GM18907 (cell line): ENCODE data around the gene GLCCI1.

ENCODE experiments used
- ATAC-seq: cut with Tn5 transposase; IDR thresholded peaks from one replicate; pipeline ENCODE4 v1.9.1; 2021; ENCODE audit warnings: mild to moderate bottlenecking, moderate library complexity; ENCODE audit not compliant: unreplicated experiment

Gene GLCCI1

DNA sequence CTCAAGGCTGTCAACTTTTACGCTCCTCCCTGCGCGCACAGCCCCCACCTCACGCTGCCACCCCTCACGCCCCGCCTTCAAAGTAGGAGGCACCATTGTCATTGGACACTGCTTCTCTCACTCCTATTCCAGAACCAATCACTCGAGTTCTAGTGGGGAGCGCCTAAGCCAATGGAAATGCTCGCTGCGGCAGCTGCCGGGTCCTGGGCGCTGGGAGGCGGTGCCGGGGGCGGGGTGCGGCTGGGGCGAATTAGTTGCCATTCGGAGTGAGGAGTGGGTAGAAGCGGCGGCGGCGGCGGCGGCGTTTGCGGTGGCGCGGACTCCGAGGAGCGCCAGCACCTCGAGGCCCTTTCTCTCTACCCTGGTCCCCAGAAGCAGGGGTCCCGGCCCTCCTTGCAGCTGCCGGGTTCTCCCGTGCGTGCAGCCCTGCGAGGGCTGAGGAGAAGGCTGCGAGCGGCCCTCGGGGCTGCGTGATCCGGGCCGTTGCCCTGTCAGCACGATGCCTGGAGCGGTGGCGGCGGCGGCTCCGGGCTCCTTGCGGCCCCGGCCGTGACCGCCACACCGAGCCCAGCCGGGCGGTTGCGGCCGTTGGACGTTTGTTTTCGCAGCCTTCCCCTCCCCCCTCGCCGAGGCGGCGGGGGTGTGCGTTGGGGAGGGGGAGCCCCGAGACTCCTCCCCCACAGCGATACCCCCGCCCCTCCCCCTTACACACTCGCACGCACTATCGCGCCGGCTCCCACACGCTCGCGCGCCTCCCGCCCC, at the start of gene GLCCI1:
GLCCI1 (plus strand) TSS at position 253 of the 762 bp plus-strand sequence. CDS start 555 bp downstream, outside the sequence.
- ATAC-seq: peak; percentile 86

DNA sequence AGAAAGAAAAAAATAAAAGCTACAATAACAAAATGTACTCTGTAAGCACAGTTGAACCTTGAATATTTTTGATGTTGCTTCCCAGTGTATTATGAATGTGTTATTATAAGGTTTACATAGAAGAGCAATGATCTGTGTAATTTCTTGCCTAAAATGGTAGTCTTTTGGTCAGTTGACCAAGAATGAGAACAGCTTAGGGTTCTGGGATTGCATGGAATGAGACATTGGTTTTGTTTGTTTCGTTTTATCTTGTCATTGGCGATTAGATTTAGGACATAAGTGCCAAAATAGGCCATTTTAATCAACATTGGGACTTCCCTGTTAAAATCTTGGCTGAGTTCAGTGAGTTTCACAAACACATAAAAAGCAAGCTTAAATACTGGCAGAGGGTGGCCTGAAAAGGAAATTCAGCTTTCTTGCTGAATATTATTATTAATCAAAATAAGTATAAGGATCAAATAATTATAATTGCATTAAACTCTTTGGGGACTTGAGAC, 49.1 kb upstream of the GLCCI1 start:
- ATAC-seq: peak; percentile 29

DNA sequence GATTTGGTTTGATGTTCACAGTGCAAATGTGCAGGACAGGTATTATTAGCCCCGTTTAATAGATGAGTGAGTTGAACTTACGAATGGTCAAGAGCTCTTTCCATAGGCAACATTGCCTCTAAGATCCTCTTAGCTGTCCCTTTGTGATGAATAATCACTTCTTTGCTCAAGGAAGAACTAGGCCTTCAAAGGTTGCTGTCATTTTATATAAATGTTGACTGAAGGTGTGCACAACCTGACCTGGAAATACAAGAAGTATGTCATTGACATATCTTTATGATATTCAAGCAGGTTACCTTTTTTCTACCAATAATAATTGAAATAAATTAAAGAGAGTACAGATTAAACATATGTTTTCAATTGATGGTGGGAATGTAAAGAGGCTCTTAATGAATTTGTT, 48.5 kb upstream of the GLCCI1 start:
- ATAC-seq: peak; percentile 2

DNA sequence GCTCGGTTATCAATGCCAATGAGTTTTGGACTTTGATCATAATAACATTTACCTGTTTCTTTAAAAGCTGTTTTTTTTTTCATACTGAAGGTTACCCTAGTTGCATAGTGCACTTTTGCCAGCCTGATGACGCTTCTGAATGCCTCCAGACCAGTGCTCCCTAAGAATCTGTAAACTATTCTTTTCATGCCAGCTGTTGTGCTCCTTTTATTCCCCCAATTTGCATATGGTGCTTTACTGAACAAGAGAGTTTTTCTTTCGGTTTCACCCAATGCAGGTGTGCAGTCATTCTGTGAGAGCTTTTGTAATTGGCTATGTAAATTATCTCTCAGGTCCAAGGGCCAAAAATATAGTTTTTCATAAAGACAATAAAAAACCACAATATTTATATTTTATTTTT, 48.1 kb upstream of the GLCCI1 start:
- ATAC-seq: peak; percentile 90

DNA sequence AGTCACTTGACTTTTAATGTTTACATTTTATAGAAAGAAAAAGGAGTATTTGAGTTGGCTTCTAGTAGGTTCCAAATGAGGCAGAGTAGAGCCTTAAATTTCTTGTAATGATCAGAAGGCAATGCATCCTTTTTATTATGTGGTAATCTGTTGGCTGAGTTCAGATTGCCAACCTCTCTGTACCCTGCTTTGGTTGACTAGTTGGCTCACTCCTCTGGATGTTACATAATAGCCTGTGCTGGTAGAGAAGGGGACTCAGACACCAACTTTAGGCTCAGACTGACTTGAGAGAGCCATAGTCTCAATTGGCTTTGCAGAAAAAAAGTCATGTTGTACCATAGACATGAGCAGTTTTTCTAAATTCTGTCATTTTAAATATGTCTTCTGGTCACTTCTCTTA, 46.8 kb upstream of the GLCCI1 start:
- no peak for ATAC-seq

DNA sequence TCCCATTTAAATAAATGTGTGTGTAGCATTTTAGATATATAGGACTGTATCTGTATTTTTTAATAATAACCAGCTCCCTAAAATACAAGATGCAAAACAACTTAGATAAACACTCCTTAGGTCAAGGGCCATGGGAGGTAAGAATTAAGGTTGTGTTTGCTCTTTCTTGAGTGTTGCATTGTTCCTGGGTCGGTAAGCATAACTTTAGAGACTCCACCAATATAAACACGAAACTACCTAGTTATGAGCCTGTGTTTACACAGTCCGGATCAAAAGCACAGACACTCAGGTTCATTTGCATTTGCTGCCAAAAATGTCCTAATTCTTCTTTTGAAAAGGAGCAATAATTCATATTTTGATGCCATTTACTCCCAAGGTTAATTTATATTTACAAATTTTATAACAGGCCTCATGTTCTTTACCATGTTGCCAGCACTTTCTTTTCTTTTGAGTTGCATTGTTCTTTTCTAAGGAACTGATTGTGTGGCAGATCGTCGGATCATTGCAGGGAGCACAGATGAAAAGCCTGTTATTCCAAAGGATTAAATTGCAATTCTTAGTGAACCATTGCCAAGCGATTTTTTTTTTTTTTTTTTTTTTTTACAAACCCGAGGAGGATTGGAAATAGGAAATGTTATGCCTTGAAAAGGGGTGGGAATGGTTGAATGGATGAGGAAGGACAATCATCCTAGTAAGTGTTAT, 45.8 kb upstream of the GLCCI1 start:
- ATAC-seq: no peak

DNA sequence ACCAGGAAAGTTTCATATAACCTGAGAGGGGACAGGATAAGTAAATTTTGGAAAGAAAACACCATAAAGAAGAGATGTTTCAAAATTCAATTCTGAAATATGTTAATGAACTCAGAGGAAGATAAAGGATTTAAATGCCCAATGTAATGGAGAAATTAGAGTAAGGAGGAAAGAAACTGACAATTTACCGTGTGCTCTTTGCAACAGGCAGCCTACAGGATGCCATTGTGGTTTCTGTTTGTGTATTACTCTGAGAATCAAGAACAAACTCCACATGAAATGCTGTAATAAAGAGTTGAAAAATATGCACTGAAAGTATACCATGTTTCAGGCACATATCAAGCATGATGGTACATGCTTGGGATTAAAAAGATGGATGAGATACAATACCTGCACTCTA, 44.8 kb upstream of the GLCCI1 start:
- ATAC-seq: no peak

DNA sequence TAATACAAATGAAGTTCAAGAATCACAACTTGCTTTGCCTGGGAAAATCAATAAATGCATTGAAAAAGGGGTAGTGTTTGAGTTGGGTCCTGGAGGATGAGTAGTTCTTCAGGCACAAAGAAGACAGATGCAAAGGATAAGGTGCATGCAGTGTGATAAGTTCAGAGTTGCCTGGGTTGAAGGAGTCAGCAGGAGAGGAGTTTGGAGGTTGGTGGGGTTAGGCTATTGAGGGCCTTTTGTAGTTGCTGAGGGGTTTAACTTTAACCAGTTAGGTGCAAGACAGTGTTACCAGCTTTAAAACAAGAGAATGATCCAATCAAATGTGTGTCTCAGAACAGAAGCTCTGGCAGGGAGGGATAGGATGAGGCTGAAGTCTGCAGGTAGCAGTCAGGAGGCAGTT, 44.3 kb upstream of the GLCCI1 start:
- no peak for ATAC-seq

DNA sequence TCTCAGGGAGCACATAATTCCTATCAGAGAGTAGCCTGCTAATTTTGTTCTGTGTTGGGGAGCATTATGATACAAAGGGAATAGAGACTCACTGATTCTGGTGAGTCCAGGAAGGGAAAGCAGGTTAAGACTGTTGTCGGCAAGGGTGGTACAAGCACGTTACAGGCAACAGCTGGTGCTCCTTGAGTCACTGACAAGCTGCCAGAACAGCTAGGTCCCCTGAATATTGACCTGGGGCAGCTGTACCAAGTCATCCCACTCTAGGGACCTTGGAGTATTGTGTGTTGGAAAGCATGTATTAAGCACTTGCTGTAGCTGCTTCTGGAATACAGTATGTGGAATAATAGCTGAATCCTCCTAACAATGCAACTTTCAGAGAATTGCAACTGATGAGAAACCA, 37.0 kb upstream of the GLCCI1 start:
- ATAC-seq: no peak

DNA sequence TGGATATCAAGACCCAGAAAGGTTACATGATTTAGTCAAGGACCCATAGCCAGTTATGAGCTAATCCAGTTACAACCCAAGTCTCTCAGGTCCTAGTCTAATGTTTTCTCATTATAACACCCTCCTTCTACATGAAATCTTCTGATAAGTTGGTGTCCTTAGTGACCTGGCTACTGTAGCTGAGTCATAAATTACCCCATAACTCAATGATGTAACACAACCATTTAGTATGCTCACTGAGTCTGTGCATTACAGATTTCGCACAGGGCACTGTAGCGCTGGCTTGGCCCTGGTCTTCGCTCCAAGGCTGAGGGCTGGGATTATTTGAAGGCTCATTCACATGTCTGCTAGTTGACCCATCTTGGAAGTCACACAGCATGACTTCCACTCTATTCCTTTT, 36.0 kb upstream of the GLCCI1 start:
- no peak for ATAC-seq

DNA sequence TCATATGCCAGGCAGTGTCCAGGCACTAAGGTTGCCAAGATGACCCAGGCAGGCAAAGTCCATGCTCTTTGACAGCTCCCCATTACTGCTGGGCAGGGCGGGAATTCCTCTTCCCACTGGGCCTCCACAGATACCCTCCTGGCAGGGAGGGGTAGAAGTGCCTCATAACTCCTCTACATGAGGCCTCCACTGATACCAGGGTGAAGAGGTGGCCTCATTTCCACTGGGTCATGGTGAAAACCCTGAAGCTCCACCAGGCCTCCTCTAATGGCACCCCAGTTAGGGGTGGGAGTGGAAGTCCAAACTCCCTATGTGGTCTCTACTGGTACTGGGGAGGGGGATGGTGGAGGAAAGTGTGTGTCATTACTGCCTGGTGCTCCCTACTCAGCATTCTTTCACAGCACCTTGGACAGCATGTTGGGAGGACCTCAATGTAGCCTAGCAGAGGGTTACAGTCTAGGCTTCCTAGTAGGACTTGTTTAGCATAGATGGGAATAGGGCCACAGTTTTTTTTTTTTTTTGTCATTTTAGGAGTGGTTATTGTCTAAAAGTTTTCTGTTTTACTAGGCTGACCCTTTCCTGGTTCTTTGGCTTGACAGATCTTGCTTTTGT, 34.6 kb upstream of the GLCCI1 start:
- ATAC-seq: no peak

DNA sequence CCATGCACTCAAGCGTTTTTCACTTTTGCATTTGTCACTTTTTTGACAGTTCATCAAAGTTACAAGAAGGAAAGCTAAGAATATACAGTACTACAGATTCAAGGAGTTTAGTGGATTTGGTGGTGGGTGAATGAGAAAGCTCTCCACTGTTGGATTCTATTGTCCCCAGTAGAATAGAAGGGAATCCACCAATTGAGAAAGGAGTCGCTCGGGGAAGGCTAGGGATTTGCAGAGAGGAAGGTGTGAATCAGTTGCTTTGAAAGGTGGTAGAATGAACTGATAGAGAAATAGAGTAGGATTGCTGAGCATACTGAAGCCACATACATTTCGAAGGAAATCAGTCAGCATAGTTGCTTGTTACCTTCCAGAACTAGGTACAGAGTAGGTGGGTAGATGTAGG, 33.7 kb upstream of the GLCCI1 start:
- no peak for ATAC-seq

DNA sequence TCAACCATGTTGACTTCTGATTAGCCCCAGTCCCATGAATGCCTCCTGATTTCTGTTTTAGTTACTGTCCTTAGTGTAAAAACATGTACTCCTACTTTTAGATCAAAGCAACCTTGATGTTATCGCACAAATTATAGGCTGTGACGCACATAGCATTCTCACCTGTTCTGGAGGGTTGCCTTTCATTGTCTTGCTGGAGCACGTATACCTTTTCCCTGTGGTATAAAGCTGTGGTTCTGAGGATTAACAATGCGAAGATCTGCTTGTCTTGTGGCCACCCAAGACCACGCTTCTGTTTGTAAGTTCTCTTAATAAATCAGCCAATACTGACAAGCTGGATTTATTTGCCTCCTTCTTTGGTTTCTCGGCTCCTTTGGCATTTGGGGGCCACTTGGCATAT, 30.1 kb upstream of the GLCCI1 start:
- no peak for ATAC-seq

DNA sequence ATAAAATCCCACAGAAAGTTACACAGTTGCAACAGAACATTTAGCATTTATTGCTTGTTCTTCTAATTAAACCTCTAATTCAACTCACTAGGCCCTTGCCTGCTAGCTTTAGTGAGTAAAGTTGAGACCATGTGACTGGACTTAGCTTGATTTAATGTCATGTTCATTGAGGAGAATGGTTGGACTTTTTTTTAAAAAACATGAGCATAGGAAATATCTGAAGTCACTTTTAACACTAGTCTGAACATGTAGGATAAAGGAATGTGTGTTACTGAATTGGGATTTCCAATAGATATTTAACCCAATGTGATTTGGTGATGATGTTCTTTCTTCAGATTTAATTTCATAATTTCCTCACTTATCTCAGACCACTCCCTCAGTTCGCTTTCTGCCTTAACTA, 24.6 kb upstream of the GLCCI1 start:
- ATAC-seq: no peak

DNA sequence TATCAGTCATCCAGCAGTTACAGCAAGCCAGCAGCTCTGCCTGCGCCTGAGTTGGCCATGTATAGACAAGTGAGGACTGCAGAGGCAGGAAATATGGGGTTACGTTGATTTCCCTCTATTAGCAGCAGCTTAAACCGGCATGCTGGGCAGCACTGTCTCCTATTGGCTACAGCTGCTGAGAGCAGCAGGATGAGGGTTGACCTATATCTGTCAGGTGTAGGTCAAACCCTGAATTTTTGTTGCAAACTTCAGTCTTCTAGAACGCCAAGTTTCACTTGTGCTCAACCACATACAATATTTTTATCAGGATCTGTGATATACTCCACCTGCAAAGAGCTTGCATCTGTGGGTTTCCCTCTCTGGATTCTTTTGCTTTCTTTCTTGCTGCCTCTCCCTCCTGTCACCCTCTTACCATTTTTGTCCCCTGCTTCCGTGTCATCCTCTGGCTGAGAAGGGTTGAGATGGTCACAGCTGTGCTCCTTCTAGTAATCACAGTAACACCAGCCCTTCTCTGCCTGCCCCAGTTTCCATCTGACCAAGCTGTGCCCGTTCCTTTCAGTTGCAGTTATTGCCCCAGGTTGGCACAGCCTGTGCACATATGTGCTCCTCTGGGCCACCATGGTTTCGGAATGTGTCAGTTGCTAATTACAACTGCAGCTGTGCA, 23.8 kb upstream of the GLCCI1 start:
- peak; percentile 96 for ATAC-seq

DNA sequence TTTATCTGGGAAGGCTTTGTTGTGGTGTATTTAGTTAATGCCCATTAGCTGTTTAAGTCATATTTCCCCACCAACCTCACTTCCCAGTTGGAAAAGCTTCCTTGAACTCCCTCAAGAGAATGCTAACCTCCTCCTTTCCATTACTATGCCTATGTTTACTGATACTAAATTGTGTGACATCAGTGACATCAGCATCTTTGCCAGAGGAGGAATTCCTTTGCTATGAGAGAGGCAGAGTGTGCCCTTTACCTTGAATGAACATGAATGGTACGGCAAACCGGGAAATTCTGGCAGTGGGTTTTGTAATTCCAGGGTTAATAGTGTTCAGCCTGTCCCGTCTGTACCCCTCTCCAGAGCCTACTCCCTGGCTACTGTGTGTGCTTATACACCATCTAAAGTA, 22.1 kb upstream of the GLCCI1 start:
- no peak for ATAC-seq

DNA sequence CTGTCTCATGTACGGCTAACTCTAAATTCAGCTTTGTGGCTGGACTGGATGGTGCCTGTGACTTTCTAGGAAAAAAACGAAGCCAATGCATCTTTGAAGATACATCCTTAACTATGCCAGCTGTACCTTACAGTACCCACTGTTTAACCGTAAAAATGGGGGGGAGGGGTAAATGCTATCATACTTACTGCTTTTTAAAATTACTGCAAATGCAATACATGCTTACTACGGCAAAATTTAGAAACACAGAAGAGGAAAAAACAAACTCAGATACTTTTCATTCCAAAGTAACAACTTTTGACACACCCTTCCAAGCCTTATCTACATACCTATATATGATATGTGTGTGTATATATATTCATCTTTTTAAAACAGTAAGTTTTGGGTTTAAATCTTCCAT, 20.4 kb upstream of the GLCCI1 start:
- no peak for ATAC-seq

DNA sequence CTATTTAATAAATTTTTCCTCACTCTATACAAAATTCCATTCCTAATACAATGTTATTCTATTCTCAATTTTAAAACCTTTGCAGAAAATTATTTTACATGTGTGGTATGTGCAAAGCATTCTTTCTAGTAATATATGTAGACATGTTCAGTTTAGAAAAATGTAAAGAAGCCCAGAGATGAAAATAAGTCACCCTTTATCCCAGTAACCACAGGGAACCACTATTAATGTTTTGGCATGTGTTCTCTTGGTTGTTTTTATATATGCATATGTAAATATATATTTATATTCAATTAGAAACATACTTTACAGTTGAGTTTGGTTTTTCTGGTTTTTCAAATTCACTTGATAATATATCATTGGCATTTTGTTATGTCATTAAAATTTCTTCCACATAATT, 14.8 kb upstream of the GLCCI1 start:
- ATAC-seq: no peak

DNA sequence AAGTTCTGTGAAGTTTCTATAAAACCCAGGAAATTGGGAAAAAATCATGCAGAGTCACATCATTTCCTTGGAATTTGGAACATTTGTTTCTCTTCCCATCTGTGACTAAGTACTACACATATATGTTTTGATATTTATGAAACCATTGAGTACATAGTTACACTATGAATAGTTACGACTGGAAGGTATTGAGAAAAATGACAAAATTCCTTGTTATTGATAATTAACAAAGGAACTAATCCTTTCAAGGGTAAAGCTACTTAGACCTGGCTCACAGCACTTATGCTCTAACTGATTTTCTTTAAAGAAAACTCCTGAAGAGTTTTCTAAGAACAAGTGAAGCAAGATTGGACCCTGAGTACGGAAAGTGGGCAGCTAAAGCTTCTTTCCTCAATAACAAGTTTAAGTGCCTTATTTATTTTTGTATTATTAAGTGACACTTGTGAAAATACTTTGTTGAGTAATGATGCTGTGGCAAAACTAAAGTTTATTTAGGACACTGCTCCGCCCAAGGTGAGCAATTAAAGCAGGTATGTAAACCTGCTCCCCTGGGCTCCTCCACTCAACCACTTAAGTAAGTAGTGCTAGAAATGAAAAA, 12.0 kb upstream of the GLCCI1 start:
- no peak for ATAC-seq

DNA sequence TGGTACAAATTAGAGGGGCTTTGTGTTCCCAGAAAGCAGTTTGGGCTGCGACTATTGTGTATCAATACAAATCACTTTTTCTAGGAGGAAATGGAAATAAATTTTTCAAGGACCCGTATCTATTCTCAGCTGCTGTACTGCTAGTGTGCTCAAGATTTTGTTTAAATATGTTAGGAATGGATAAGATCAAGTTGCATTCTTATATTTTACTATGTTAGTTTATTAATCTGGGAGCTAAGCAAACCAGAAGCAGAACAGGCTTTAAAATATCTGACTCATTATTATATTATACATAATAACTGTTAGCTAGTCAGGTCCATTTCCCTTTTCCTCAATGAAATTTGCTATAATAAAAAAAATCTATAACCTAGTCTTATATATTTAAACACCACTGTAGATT, 11.1 kb upstream of the GLCCI1 start:
- ATAC-seq: no peak
